GM18907 (cell line): ENCODE measurements around the gene BCL2L11.

Experiments
- ATAC-seq: cut with Tn5 transposase; IDR thresholded peaks from one replicate; pipeline ENCODE4 v1.9.1; 2021; ENCODE audit warnings: mild to moderate bottlenecking, moderate library complexity; ENCODE audit not compliant: unreplicated experiment

BCL2L11 gene

DNA sequence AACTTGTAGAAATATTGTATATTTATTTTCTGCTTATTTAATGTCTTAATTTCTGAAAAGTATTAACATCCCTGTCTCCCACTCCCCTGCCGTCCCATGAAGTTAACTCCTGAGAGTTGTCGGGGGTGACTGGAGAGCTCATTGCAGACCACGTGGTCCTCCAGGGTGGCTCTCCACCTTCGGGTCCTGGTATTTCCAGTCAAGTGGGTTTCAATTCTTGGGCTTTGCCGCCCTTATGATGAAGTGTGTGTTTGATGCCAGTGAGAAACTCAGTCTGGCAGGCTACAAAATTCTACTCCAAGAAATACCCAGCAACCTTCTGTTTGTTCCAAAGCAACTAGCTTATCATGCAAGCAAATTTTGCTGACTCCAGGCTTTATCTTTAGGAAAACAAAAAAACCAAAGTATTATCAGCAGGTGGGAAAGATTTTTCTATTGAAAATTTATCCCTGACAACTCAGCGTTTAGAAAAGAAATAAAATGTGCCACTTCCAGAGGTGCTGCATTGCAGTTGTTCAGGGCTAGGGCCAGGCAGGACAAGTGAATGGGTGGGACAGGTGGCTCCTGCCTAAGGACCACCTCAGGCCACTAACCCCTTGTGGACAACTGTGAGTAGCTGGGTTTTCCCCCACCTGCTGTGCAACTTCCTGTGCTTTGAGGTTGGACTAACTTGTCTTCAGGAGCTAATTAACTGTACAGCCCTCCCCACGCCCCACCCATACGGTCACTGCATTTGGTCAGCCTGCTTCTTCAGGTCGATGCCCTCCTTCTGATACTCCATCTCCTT lies 46.6 kb downstream of the BCL2L11 start:
- no peak for ATAC-seq

- ATAC-seq, result no peak
Measured at GRCh38 chr2:111167863-111168162, 47.1 kb downstream of the BCL2L11 start.

GRCh38 chr2:111168528-111169239 lies 48.0 kb downstream of the BCL2L11 start:
- ATAC-seq, result peak; percentile 80

- ATAC-seq, result no peak
Measured at GRCh38 chr2:111169268-111169667, 48.6 kb downstream of the BCL2L11 start.

DNA sequence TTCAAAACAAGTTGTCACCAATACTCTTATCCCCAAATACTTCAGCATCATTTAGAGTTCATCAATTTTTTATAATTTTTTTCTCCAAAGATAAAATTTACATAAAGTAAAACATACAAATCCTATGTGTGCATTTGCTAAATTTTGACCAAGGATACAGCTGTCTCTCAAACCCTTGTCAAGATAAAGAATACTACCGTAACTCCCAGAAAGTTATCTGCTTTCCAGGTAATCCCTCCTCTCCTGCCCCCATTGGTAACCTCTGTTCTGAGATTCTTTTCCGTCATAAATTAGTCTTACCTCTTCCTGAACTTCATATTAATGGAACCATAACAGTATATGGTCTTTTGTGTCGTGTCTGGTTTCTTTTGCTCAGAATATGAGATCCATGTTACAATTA lies 49.2 kb downstream of the BCL2L11 start:
- no peak for ATAC-seq

- ATAC-seq, result no peak
Measured at GRCh38 chr2:111171337-111171930, 50.7 kb downstream of the BCL2L11 start.

GRCh38 chr2:111172666-111173065 lies 52.0 kb downstream of the BCL2L11 start:
- no peak for ATAC-seq

DNA sequence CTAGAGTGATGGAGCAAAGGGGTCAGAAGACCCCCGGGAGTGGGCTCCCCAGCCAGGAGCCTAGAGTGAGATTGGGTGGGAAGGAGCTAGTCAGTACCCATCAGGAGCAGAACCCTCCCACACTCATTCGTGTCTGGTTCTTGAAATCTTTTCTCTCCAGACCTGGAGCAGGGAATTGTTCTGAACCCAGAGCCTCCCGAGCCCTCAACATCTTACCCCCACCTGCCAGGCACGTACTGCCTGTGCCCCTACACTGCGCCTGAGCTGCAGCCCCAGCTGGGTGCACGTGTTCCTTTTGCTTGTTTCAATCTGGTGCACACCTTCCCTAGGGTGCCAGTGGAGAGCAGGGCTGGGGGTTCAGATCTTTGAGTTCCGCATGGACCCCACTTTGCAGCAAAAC lies 52.6 kb downstream of the BCL2L11 start:
- no peak for ATAC-seq

DNA sequence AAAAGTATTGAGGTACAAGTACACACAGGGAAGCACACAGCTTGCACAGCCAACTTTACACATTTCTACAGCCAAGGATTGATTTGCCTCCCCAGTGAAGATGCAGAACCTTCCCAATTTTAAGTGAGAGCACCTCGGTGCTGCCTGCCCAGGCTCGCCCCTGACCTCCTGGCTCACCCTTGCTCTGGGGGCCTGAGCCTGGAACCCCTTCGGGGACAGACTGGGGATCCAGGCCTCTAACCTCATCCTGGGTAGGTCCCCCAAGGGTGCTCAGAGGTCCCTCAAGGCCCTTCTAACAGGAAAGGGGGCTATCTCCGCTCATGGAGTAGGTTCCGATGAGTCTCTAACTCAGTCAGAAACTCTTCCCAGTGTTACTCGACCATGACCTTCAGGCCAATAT lies 53.1 kb downstream of the BCL2L11 start:
- ATAC-seq, result no peak

- ATAC-seq, result no peak
Measured at GRCh38 chr2:111175615-111176014, 54.9 kb downstream of the BCL2L11 start.

DNA sequence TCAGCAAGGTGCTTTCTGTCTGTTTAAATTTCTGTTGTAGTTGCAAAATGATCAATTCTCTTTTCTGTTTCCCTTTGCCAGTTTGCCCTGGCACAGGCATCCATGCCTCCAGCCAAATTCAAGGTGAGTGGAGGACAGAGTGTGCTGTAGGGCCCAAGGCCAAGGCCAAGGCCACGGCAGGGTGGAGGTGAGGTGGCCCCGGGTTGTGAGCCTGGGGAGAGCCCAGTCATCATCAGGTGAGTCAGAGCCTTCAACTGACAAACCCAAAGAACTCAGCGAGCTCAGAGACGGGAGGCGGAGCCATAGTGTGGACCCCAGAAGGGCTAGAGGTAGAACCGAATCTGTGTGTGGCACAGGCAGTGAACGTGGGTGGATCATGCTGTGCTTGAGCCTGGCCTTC lies 55.7 kb downstream of the BCL2L11 start:
- ATAC-seq, result no peak

- no peak for ATAC-seq
Measured at GRCh38 chr2:111176867-111177266, 56.2 kb downstream of the BCL2L11 start.

- ATAC-seq, result no peak
Measured at GRCh38 chr2:111178296-111178695, 57.6 kb downstream of the BCL2L11 start.

GRCh38 chr2:111178730-111179405 lies 58.2 kb downstream of the BCL2L11 start:
- no peak for ATAC-seq

DNA sequence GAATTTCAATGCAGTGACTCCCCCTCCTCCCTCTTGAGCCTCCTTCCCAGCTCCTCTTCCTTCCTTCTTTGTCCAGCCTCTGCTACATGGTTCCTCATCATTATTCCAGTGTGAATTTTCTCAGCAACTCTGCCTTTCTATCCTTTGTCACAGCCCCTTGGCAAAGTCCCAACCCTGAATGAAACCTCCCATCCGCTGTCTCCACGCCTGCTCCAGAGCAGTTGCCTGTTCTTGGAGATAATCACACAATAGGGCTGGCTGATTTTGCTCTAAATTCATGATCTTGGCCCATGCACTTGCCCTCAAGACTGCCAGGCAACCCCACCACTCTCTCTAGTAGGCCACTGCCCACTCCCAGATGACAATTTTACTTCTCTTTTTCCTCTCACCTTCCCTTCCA lies 61.4 kb downstream of the BCL2L11 start:
- no peak for ATAC-seq

- ATAC-seq, result no peak
Measured at GRCh38 chr2:111182740-111183139, 62.0 kb downstream of the BCL2L11 start.

- no peak for ATAC-seq
Measured at GRCh38 chr2:111184725-111185310, 64.1 kb downstream of the BCL2L11 start.

DNA sequence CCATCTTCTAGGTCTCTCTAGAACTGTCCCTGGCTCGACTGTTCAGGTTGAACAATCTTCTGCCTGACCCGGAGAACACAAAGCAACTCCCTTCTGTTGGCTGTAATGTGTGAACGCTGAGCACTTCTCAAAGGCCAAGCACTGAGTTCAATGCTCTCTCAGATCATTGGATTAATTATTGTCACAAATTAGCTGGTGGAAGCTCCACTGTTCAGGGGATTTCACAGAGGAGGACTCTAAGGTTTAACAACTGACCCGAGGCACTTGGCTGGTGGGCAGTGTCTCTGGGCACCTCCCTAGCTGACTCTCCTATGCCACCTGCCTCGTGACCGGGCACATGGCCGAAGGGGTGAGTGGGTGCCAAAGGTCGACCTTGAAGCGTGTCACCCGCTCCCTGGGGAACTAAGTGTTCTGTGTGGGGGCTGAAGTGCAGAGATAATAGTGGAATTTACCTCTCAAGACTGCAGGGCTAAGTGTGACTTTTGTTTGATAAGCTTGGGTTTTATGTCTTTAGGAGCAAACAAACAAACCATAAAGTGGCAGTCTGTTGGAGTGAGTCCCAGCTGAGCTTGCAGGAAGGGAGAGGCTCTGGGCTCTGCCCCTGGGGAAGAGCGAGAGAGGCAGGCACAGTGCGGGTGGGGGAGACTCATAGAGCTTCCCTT lies 64.8 kb downstream of the BCL2L11 start:
- no peak for ATAC-seq

- no peak for ATAC-seq
Measured at GRCh38 chr2:111186121-111186715, 65.5 kb downstream of the BCL2L11 start.

DNA sequence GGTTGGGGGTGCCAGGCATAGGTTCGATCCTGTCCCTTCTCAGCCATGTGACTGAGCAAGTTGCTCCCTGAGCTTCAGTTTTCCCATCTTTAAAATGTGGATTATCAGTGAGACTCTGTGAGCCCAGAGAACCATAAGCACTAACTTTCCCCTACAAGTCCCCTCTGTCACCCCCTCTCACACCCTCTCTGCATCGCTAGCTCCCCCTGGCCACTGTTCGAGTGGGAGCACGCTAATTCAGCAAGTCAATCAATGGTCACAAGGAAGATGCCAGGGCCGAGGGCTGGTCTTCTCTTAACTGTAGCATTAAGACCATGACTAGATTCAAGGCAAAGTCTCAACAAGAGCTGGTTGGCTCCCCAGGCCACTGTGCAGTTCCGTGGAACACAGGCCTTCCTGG lies 66.2 kb downstream of the BCL2L11 start:
- no peak for ATAC-seq
